Erythroblast (primary cell): ENCODE data around the gene CDHR1.

ENCODE experiments used
- DNase-seq, 2 experiments: peaks; one replicate each; lab custom pipeline; 2025; lab: John Stamatoyannopoulos, UW
- GATA1 ChIP-seq: IDR thresholded peaks from 2 replicates; pipeline ENCODE4 v1.6.1; 2011; ENCODE audit warnings: low read depth, mild to moderate bottlenecking, control low read depth, low read length, moderate library complexity
- POLR2A ChIP-seq: IDR thresholded peaks from 2 replicates; pipeline ENCODE4 v1.6.1; 2011; ENCODE audit warnings: mild to moderate bottlenecking, low read length

CDHR1 gene

DNA sequence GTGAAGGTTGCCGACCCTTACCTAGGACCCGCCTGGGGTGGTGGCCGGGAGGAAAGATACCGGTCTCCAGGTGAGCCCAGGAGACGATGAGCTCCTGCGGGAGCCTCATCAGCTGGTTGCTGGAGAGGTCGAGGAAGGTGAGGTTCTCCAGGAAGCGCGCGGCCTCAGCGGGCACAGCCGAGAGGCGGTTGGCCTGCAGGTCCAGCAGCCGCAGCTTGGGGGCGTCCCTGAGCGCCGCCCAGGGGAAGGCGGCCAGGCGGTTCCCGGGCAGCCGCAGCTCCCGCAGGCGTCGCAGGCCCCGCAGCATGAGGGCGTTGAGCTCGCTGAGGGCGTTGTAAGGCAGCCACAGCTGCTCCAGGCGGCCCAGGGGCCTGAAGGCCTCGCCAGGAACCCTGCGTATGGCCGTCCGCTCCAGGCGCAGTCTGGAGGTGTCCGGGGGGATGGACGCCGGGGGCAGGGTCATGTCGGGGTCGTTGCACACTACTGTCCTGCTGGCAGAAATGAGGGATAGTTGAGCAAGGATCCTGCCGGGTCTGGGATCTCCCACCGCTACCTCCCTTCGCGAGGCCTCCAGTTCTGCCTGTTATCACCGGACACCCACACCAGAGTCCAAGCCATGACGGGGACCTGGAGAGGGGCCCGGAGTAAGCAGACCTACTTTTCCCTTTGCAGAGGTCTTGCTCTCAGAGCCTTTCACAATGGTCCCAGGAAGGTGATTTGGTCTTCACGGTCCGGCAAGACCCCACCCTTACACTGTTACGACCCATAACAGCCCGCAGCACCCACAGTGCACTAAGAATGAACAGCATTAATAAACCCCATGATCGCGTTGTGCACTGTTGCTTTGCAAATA, 43.1 kb downstream of the CDHR1 start:
- peak; percentile 6 to 19 for DNase-seq
- TF ChIP-seq POLR2A (no peak), GATA1 (no peak)

DNA sequence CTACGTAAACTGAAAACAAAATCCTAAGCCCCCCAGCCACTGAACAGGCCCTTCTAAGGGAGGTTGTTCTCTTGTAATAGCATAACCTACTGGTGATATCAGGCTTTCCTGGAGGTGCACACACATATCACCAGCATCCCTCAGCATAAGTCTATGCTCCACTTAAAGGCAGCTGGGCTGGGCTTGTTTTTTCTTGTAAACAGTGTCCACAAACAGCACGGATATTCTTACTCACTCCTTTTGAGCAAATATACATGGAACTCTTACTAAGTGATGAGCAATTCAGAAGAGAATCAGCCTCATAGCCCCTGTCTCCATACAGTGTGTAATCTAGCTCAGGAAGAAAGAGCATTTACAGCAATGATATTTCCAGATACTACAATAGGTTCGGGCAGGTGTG, 44.6 kb downstream of the CDHR1 start:
- DNase-seq: no peak
- no peak for TF ChIP-seq GATA1
- TF ChIP-seq POLR2A: no peak

DNA sequence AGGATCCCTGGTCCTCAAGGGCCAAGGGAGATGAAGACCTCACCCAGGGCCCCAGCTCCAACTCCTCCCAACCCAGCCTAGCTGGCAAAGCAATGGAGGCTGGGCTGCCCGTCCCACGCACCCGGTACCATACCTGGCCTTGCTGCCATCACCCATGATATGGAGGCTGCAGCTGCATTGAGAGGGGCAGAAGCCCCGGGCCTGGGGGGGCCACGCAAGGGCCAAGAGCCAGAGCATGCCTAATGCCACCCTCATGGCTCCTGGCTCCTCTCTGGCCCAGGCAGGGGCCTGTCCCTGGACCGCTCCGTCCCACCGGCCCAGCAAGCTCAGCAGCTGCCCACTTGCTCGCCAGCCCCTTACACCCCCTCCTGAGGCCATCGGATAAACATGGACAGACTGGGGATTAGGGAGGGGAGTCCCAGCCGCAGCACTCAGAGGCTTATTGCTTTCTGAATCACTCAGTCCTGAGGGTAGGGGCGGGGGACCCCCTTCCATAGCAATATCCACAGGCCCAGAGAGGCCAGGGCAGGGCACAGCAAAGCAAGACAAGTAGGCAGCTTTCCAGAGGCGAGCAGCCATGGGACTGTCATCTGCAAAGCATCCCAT, 47.0 kb downstream of the CDHR1 start, which contains the start of gene LRIT1:
TSS of gene LRIT1 (minus strand) at position 362 of the 606 bp plus-strand sequence. CDS start at position 255, 107 bp downstream.
- no peak for DNase-seq

DNA sequence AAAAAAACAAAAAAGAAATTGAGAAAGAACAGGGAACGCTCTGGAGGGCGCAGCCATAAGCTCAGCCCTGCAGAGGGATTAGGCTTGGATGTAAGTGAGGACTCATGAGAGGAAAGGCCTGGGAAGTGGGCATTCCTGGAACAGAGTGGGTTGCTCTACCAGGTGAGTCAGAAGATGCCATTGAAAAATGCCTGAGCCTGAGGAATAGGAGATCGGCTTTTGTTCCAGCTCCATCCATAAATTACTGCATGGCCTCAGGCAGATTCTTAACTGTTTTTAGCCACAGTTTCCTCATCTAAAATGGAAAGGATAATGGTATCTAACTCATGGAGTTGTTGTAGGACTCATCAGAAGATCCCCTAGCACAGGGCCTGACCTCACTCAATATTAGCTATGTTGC, 49.4 kb downstream of the CDHR1 start:
- no peak for DNase-seq
- TF ChIP-seq POLR2A (no peak), GATA1 (no peak)

More for the DNA sequence above, 47.0 kb downstream of the CDHR1 start, which contains the start of gene LRIT1:
- TF ChIP-seq POLR2A (no peak), GATA1 (no peak)

DNA sequence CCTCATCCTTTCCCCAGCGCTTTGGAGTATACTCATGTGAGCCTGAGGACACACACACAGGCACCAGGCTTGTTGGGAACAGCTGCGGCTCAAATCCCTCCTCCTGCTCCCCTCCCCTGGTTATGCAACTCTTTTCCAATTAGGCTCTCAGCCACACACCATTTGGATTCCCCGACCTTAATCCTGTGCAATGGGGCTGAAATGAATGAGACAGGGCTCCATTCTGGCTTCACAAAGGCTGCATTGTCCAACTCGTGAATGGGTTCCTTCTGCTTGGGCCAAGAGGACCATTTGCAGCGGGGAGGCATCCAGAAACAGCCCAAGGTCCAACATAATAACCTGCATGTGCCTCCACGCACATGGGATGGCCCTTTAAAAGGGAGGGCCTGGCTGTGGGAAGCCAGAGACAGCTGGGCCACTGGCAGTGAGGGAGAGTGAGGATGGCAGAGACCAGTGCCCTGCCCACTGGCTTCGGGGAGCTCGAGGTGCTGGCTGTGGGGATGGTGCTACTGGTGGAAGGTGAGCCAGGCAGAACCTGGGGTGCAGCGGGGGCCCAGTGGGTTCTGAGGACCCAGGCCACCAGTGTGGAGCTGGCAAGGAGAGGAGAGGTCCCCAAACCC, 50.4 kb downstream of the CDHR1 start, which contains the start of gene RGR:
TSS of gene RGR (plus strand) at position 403 of the 620 bp plus-strand sequence. CDS start at position 441, 38 bp downstream.
- DNase-seq: no peak
- TF ChIP-seq GATA1: no peak
- TF ChIP-seq POLR2A: no peak

DNA sequence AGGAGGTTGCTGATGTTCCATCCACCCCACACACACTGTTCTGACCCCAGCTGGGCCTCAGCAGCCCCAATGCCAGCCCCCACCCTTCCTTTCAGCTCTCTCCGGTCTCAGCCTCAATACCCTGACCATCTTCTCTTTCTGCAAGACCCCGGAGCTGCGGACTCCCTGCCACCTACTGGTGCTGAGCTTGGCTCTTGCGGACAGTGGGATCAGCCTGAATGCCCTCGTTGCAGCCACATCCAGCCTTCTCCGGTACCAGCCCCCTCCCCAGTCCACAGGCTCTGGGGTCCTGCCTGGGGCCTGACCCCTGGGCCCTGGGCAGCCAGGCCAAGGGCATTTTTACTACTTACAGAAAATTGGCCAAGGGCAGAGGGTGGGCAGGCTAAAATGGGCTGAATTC, 53.2 kb downstream of the CDHR1 start:
- TF ChIP-seq GATA1 (no peak), POLR2A (no peak)

DNA sequence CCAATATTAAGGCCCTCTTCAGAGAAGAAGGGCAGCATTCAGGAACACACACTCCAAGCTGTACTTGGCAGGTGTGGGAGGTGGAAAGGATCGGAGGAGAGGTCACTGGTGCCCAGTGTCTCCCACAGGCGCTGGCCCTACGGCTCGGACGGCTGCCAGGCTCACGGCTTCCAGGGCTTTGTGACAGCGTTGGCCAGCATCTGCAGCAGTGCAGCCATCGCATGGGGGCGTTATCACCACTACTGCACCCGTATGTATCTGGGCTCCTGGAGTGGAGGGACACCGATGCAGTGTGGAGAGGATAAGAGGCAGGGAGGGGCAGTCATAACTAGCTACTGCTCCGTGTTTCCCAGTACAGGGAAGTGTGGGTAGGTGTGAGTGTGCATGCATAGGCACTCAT, 54.5 kb downstream of the CDHR1 start:
- TF ChIP-seq GATA1 (no peak), POLR2A (no peak)
- DNase-seq: no peak

More for the DNA sequence above, 53.2 kb downstream of the CDHR1 start:
- no peak for DNase-seq

DNA sequence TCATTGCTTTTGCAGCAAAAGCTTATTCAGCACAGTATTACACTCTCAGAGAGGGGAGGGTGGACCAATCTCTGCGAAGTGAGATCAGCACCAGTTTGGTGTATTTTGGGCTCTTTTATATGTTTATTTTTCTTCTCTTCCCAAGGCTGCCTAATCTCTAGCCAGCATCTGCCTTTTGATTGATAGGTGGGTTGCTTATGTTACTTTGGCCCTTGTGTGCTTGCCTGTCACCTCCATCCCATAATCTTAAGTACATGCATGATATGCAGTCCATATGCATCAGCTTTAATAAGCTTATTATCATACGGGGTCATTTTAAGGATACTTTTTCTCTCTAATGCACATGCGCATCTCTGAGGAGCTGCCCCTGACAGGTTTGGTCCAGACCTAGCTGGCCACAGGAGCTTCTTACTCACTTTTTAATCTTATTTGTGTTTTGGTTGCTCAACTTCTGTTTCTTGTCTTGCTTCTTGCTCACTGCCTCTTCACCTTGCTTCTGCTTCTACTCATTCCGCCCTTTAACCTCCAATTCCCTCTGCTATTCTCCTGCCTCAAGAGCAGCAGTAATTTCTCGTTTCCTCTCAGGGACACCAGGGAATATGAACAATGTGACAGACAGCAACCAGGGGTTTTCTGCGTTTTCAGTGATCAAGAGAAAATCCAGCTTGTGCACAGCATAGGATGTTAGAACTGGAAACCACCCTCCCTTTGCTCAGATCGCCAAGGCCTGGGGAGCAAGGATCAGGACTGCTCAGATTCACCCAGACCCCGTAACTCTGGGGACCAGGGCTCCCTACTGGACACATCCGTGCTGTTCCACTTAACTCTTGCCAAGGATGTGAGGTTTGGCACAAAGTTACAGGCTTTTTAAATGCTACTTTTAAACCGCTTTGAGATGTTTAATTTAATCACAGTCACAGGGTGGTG, 60.5 kb downstream of the CDHR1 start:
- no peak for TF ChIP-seq POLR2A
- no peak for TF ChIP-seq GATA1
- DNase-seq: no peak

DNA sequence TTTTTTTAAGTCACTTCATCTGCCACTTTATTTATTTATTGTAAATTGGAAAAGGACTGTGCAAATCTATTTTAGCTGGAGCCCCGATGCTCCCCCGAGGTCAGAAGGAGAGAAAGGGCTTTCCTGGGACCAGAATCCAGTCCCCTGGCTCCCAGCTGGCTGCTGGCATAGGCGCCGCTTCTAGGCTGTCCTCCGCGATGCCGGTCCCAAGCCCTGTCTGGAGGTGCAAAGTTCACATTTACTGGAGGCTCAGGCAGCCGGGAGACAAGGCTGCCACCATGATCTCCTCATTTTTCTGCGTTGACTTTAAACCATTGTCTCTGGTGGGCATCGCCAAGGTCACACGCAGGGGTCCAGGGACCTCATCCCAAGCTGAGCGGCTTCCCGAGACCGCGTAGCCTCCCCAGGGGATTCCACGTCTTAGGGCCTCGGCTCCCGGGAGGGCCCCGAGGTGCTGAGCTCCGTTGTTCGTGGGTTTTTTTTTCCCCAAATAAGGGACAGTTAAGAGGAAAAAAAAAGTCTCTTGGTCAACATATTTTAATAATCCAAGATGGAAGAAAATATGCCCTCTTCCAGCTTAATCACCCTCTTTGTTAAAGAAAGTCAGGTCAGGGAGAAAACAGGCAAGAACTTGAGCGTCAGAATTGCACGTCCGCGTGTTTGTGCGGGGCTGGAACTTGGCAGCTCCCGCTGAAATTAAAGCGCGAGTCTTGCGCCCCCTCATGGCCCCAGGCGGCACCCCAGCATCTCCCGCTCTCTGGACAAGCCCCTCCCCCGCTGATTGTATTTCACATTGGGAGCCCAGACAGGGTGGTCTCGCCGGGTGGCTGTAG, 62.4 kb downstream of the CDHR1 start:
- peak; percentile 47 to 51 for DNase-seq
- TF ChIP-seq POLR2A (no peak), GATA1 (no peak)

DNA sequence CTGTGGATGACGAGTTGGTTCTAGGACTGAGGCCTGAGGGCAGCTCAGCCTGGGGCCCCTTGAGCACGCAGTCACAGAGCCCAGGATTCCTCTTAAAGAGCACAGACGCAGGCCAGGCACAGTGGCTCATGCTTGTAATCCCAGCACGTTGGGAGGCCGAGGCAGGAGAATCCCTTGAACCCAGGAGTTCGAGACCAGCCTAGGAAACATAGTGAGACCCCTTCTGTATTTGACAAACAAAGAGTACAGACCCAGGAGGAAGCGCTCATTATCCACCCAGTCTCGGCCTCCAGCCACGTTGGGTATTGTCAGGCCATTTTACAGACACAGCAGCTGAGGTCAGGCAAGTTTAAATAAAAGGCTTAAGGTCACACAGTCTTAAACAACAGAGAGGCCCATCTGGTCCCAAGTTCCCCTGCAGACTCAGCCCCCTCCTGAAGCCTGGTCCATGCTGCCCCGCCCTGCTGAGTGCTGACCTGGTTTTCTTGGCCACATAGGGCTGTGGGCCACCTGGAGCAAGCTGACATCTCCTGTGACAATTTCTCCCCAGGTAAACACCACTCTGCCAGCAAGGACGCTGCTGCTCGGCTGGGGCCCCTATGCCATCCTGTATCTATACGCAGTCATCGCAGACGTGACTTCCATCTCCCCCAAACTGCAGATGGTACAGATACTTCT, 63.1 kb downstream of the CDHR1 start:
- DNase-seq: no peak
- TF ChIP-seq POLR2A (no peak), GATA1 (no peak)

DNA sequence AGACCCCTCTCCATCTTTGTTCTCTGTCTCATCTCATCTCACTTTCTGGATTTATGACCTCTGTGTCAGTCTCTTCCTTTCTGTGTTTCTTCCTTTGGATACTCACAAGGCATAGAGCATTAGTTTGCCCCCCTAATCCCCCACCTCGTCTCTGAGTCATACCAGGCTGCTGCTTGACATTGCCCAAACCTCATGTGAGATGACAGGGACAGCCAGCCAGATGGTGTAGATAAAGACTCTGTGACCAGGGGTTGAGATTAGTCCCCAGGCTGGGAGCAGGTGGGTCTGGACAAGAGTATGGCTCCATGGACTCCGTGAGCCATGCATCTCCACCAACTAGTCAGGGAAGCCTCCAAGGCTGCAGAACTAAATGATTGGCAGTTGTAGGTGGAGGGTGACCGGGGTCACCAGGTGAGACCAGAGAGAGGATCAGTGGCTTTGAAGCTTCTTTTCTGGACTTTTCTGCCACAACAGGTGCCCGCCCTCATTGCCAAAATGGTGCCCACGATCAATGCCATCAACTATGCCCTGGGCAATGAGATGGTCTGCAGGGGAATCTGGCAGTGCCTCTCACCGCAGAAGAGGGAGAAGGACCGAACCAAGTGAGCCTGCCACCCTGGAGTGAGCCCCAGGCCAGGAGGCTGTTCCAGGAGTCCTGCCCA, 63.8 kb downstream of the CDHR1 start:
- TF ChIP-seq GATA1 (no peak), POLR2A (no peak)
- no peak for DNase-seq
